ENCODE results near the gene STK35.

- TF ChIP-seq CTCF (IDR thresholded peaks at IDR 0.05), result no peak
- TF ChIP-seq POLR2A (IDR thresholded peaks at IDR 0.05), result no peak
Measured at GRCh38 chr20:2141600-2142575, 40.3 kb downstream of the STK35 start.
